GM12878 (cell line): Measurements from ENCODE around the gene CELF2. TPM values are rescaled to one million over a fixed set of nuclear protein-coding genes. Genes with fewer than 3 reads are reported as not detected.

ENCODE experiments used
- ATAC-seq: fragments of 200-7000 bp; cut with Tn5 transposase; 3 replicates; pipeline ENCODE4 v1.9.1; 2020; ENCODE audit warnings: mild to moderate bottlenecking, moderate library complexity
- BruUV-seq: library from RNA; stranded (reverse); fragments of 400-500 nt; replicated peaks from 2 replicates; lab custom pipeline; 2021; lab: Mats Ljungman, UMichigan
- CTCF ChIA-PET: fragments of 300-600 bp; sonication (Branson Sonifier 250); formaldehyde crosslinking; extraction: SDS; loops from one replicate; lab custom pipeline; 2021; ENCODE audit warnings: inconsistent platforms; lab: Yijun Ruan, JAX
- POLR2A ChIA-PET: fragments of 350-600 bp; formaldehyde crosslinking; extraction: SDS; loops from one replicate; lab custom pipeline; 2021; ENCODE audit warnings: inconsistent platforms; lab: Charles Lee
- RAD21 ChIA-PET: fragments of 300-600 bp; sonication (Branson Sonifier 250); formaldehyde crosslinking; loops from one replicate; lab custom pipeline; 2023; ENCODE audit warnings: antibody characterized with exemption; ENCODE audit not compliant: unreplicated experiment; lab: Charles Lee
- SMC1A ChIA-PET: fragments of 300-600 bp; sonication (Branson Sonifier 250); formaldehyde crosslinking; loops from one replicate; lab custom pipeline; 2023; ENCODE audit not compliant: unreplicated experiment, uncharacterized antibody; lab: Charles Lee
- DNase-seq: peaks from one replicate; pipeline ENCODE4 v3.0.0-alpha.2; 2011; ENCODE audit warnings: low read depth, low spot score
- FAIRE-seq: peaks from 3 replicates; lab custom pipeline; 2011; peaks lifted over from hg19 to GRCh38; lab: Jason Lieb, UNC
- H2AFZ ChIP-seq: 2 replicates; pipeline ENCODE4 v1.6.0; 2011; ENCODE audit warnings: low read depth, low read length, control low read depth; ENCODE audit not compliant: control insufficient read depth
- H3K27ac ChIP-seq: 2 replicates; pipeline ENCODE4 v1.5.1; 2011; ENCODE audit warnings: control low read depth; ENCODE audit not compliant: control insufficient read depth, insufficient read depth
- H3K27me3 ChIP-seq, 2 experiments: replicated peaks in 1 of 2; 2 replicates each; pipeline versions ENCODE4 v1.6.0 to v1.6.1; 2011; ENCODE audit warnings: low read length in 1 of 2; ENCODE audit not compliant: control insufficient read depth in 2 of 2, insufficient read depth in 2 of 2
- H3K36me3 ChIP-seq, 2 experiments: 2 replicates each; pipeline ENCODE4 v1.5.1; 2011; ENCODE audit warnings: low read length in 1 of 2; ENCODE audit not compliant: control insufficient read depth in 2 of 2, insufficient read depth in 2 of 2
- H3K4me1 ChIP-seq: 2 replicates; pipeline ENCODE4 v1.6.1; 2011; ENCODE audit warnings: mild to moderate bottlenecking, low read length, moderate library complexity, mixed read lengths; ENCODE audit not compliant: control insufficient read depth, insufficient read depth
- H3K4me2 ChIP-seq: 2 replicates; pipeline ENCODE4 v1.6.0; 2011; ENCODE audit warnings: control low read depth; ENCODE audit not compliant: control insufficient read depth, insufficient read depth
- H3K4me3 ChIP-seq: fragments of 200-600 bp; sonication (generic); 2 replicates; pipeline ENCODE4 v1.5.1; 2016
- H3K79me2 ChIP-seq: 2 replicates; pipeline ENCODE4 v1.6.0; 2011; ENCODE audit warnings: low read length; ENCODE audit not compliant: control insufficient read depth, insufficient read depth
- H3K9ac ChIP-seq: 2 replicates; pipeline ENCODE4 v1.8.0; 2011; ENCODE audit warnings: low read length, control low read depth, mixed read lengths; ENCODE audit not compliant: control insufficient read depth, insufficient read depth
- H3K9me3 ChIP-seq: replicated peaks from 3 replicates; pipeline ENCODE4 v1.5.1; 2011; ENCODE audit warnings: mild to moderate bottlenecking, low read length; ENCODE audit not compliant: control insufficient read depth, insufficient read depth
- H4K20me1 ChIP-seq: 2 replicates; pipeline ENCODE4 v1.6.0; 2011; ENCODE audit not compliant: control insufficient read depth, insufficient read depth
- DPF2 ChIP-seq: fragments of 450-650 bp; IDR thresholded peaks from 2 replicates; pipeline ENCODE4 v1.6.1; 2017; ENCODE audit warnings: mild to moderate bottlenecking
- EGR1 ChIP-seq, 2 experiments: IDR thresholded peaks; 1 replicate in 1 of 2; 2 replicates in 1 of 2; pipeline ENCODE4 v1.6.1; 2011 to 2012; ENCODE audit warnings: low read depth in 2 of 2, low read length in 2 of 2, borderline replicate concordance in 1 of 2, mild to moderate bottlenecking in 1 of 2, moderate library complexity in 1 of 2
- ELK1 ChIP-seq: IDR thresholded peaks from 2 replicates; pipeline ENCODE4 v1.6.1; 2012; ENCODE audit warnings: low read depth, low read length, improper control_type of control experiment
- GATAD2B ChIP-seq: fragments of 450-650 bp; conservative IDR thresholded peaks from 2 replicates; pipeline ENCODE4 v1.6.1; 2017; ENCODE audit warnings: low read depth, mild to moderate bottlenecking, moderate library complexity
- HCFC1 ChIP-seq: fragments of 150-350 bp; IDR thresholded peaks from 2 replicates; pipeline ENCODE4 v1.6.1; 2014; ENCODE audit warnings: low read length
- MEF2A ChIP-seq: IDR thresholded peaks from 2 replicates; pipeline ENCODE4 v1.6.1; 2011; ENCODE audit warnings: low read depth, mild to moderate bottlenecking, low read length, moderate library complexity; ENCODE audit not compliant: insufficient read depth
- NFYA ChIP-seq: IDR thresholded peaks from 2 replicates; pipeline ENCODE4 v1.6.1; 2011; ENCODE audit warnings: low read depth, mild to moderate bottlenecking, low read length, improper control_type of control experiment, borderline replicate concordance
- RB1 ChIP-seq: fragments of 450-650 bp; formaldehyde crosslinking; IDR thresholded peaks from 2 replicates; pipeline ENCODE4 v1.6.1; 2017; ENCODE audit warnings: mild to moderate bottlenecking, borderline replicate concordance
- RCOR1 ChIP-seq: conservative IDR thresholded peaks from 2 replicates; pipeline ENCODE4 v1.6.1; 2012; ENCODE audit warnings: low read depth, low read length, improper control_type of control experiment
- RFX5 ChIP-seq: IDR thresholded peaks from 2 replicates; pipeline ENCODE4 v1.6.1; 2011; ENCODE audit warnings: low read depth, low read length, improper control_type of control experiment
- SP1 ChIP-seq: IDR thresholded peaks from one replicate; pipeline ENCODE4 v1.6.1; 2011; ENCODE audit warnings: low read depth, low read length
- TARDBP ChIP-seq: IDR thresholded peaks from 2 replicates; pipeline ENCODE4 v1.6.1; 2016; ENCODE audit warnings: borderline replicate concordance
- TCF3 ChIP-seq: IDR thresholded peaks from 2 replicates; pipeline ENCODE4 v1.6.1; 2012; ENCODE audit warnings: low read depth, mild to moderate bottlenecking, low read length, borderline replicate concordance; ENCODE audit not compliant: insufficient read depth
- ZNF207 ChIP-seq: fragments of 450-650 bp; IDR thresholded peaks from 2 replicates; pipeline ENCODE4 v1.6.1; 2014; ENCODE audit warnings: antibody characterized with exemption, mild to moderate bottlenecking, borderline replicate concordance
- WGBS: methylation state at CpG from one replicate; pipeline ENCODE4 v1.1.6; 2016; ENCODE audit warnings: low lambda C conversion rate; ENCODE audit not compliant: insufficient replicate concordance, insufficient coverage; ENCODE audit errors: missing lambda C conversion rate; 5-methylcytosine and 5-hydroxymethylcytosine counted together
- in situ Hi-C: fragments of 300-500 bp; cut with MboI; formaldehyde crosslinking; loops from 9 replicates; pipeline ENCODE4 v1.14.3; 2018; ENCODE audit warnings: mixed read lengths
- intact Hi-C: fragments of 100-400 bp; cut with micrococcal nuclease; formaldehyde crosslinking; loops from one replicate; pipeline ENCODE4 v1.14.2; 2022; ENCODE audit not compliant: unreplicated experiment
- polyA plus RNA-seq, 11 experiments: library from polyadenylated mRNA; depleted of rRNA in 4 of 11; unstranded in 6 of 11; stranded (reverse) in 5 of 11; fragments of >200 nt; fragmentation: Nextera tagmentation in 4 of 11; fragmentation: Illumina TruSeq in 1 of 11; extraction: Ambion mirVana in 4 of 11; extraction: Trizol in 1 of 11; gene quantifications; 1 replicate in 1 of 11; 2 replicates in 10 of 11; pipeline versions ENCODE4 v1.2.1 to v1.2.3, GENCODE V29; 2011 to 2016; ENCODE audit warnings: inconsistent platforms in 2 of 11, missing spikeins in 2 of 11, low read depth in 1 of 11
- total RNA-seq, 4 experiments: library from RNA; depleted of rRNA in 3 of 4; stranded (reverse); fragments of >200 nt in 3 of 4; fragmentation: Illumina TruSeq in 1 of 4; extraction: Trizol in 1 of 4; gene quantifications; 2 replicates each; pipeline versions ENCODE4 v1.2.1 to v1.2.3, GENCODE V29; 2013 to 2021
- TF ChIP-seq, protein P1 (sequence below): fragments of 450-650 bp; IDR thresholded peaks from 2 replicates; pipeline ENCODE4 v1.6.1; 2017; ENCODE audit warnings: mild to moderate bottlenecking
- TF ChIP-seq, protein P2 (sequence below): fragments of 450-650 bp; formaldehyde crosslinking; IDR thresholded peaks from 2 replicates; pipeline ENCODE4 v1.4.0; 2022; ENCODE audit warnings: mild to moderate bottlenecking, moderate library complexity
- TF ChIP-seq, protein P3 (sequence below): IDR thresholded peaks from 2 replicates; pipeline ENCODE4 v1.6.1; 2011; ENCODE audit warnings: low read depth, mild to moderate bottlenecking, low read length, moderate library complexity, borderline replicate concordance; ENCODE audit errors: extremely low read depth

CELF2 gene
- total and polyA plus RNA-seq, 10 of the 15 experiments (the other 5 are each of a cell fraction or from before 2014, with no cell fraction given) = 20.8 to 129 (median 86.3) TPM

GRCh38 chr10:11159543-11160215, 142.0 kb downstream of the CELF2 start:
- in situ Hi-C loops = no loop called here
- Histone ChIP-seq H3K9ac (no peak overlapping the region), H4K20me1 (no peaks in the 10 kb centered on the region), H3K9me3 (no peaks in the 10 kb centered on the region), H3K27me3 (no peaks in the 10 kb centered on the region), H3K27ac (no peak overlapping the region), H3K4me3 (no peak overlapping the region), H3K36me3 (no peaks in the 10 kb centered on the region), H3K4me2 (no peak overlapping the region), H3K4me1 (peaks cover 29% of the 10 kb centered on the region), H2AFZ (no peak overlapping the region), H3K79me2 (peaks cover 22% of the 10 kb centered on the region)
- WGBS = 86% methylated on average over 8 of the region's 8 CpGs
- CTCF ChIA-PET = interaction anchor here (1.2 to 2.1 kb wide), 4 partner anchors 9 to 14 kb away, joined by 3 to 10 read pairs (median 6); no protein-coding TSS in a partner anchor
- intact Hi-C loops = loop anchor here (10.0 kb wide), 1 partner anchor 445 kb away; no protein-coding TSS in a partner anchor
- DNase-seq = no peak
- ATAC-seq = no peak
- SMC1A ChIA-PET = interaction anchor here (0.5 to 4.3 kb wide), 8 partner anchors 10 to 344 kb away, joined by 3 to 24 read pairs (median 4); no protein-coding TSS in a partner anchor
- no TSS peak for BruUV-seq
- no peak for FAIRE-seq
- RAD21 ChIA-PET = interaction anchor here (0.7 to 1.2 kb wide), 4 partner anchors 11 to 48 kb away, joined by 3 to 4 read pairs (median 3); no protein-coding TSS in a partner anchor
- POLR2A ChIA-PET = interaction anchor here (0.9 to 1.5 kb wide), 3 partner anchors 10 to 20 kb away, joined by 3 read pairs; no protein-coding TSS in a partner anchor
- TF ChIP-seq, protein P1, sequence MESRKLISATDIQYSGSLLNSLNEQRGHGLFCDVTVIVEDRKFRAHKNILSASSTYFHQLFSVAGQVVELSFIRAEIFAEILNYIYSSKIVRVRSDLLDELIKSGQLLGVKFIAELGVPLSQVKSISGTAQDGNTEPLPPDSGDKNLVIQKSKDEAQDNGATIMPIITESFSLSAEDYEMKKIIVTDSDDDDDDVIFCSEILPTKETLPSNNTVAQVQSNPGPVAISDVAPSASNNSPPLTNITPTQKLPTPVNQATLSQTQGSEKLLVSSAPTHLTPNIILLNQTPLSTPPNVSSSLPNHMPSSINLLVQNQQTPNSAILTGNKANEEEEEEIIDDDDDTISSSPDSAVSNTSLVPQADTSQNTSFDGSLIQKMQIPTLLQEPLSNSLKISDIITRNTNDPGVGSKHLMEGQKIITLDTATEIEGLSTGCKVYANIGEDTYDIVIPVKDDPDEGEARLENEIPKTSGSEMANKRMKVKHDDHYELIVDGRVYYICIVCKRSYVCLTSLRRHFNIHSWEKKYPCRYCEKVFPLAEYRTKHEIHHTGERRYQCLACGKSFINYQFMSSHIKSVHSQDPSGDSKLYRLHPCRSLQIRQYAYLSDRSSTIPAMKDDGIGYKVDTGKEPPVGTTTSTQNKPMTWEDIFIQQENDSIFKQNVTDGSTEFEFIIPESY = no peak
- TF ChIP-seq, protein P2, sequence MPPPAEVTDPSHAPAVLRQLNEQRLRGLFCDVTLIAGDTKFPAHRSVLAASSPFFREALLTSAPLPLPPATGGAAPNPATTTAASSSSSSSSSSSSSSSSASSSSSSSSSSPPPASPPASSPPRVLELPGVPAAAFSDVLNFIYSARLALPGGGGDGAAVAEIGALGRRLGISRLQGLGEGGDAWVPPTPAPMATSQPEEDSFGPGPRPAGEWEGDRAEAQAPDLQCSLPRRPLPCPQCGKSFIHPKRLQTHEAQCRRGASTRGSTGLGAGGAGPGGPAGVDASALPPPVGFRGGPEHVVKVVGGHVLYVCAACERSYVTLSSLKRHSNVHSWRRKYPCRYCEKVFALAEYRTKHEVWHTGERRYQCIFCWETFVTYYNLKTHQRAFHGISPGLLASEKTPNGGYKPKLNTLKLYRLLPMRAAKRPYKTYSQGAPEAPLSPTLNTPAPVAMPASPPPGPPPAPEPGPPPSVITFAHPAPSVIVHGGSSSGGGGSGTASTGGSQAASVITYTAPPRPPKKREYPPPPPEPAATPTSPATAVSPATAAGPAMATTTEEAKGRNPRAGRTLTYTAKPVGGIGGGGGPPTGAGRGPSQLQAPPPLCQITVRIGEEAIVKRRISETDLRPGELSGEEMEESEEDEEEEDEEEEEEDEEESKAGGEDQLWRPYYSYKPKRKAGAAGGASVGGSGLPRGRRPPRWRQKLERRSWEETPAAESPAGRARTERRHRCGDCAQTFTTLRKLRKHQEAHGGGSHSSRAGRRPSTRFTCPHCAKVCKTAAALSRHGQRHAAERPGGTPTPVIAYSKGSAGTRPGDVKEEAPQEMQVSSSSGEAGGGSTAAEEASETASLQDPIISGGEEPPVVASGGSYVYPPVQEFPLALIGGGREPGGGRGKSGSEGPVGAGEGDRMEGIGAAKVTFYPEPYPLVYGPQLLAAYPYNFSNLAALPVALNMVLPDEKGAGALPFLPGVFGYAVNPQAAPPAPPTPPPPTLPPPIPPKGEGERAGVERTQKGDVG = no peak
- TF ChIP-seq SP1 (no peak), TARDBP (no peak), RFX5 (no peak), ELK1 (no peak), TCF3 (no peak), RCOR1 (no peak), EGR1 (IDR thresholded peaks at IDR 0.05; ENCODE audit: borderline replicate concordance in 1 of 2, low read depth in 2 of 2, low read length in 2 of 2) (no peak), NFYA (no peak), GATAD2B (no peak), RB1 (no peak), ZNF207 (no peak), HCFC1 (no peak), DPF2 (no peak), MEF2A (no peak)
- TF ChIP-seq, protein P3, sequence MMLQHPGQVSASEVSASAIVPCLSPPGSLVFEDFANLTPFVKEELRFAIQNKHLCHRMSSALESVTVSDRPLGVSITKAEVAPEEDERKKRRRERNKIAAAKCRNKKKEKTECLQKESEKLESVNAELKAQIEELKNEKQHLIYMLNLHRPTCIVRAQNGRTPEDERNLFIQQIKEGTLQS = no peak
